H9 (cell line): ENCODE results near the gene MYO5C. TPM values are rescaled to one million over a fixed set of nuclear protein-coding genes. Genes with fewer than 3 reads are reported as not detected.

Experiments used
- DNase-seq: peaks from one replicate; pipeline ENCODE4 v3.0.0-alpha.2; 2017
- H2AFZ ChIP-seq: one replicate; pipeline ENCODE4 v1.6.1; 2013; ENCODE audit warnings: mild to moderate bottlenecking, low read length, control low read depth, moderate library complexity
- H2AK5ac ChIP-seq: 2 replicates; pipeline ENCODE4 v1.6.1; 2013; ENCODE audit warnings: low read length, control low read depth, mixed read lengths; ENCODE audit not compliant: insufficient read length
- H2BK120ac ChIP-seq: one replicate; pipeline ENCODE4 v1.6.1; 2013; ENCODE audit warnings: low read depth, mild to moderate bottlenecking, low read length, control low read depth, inconsistent platforms; ENCODE audit not compliant: poor library complexity, severe bottlenecking
- H2BK12ac ChIP-seq: 2 replicates; pipeline ENCODE4 v1.6.1; 2013; ENCODE audit warnings: low read length, control low read depth, mixed read lengths, low read depth; ENCODE audit not compliant: insufficient read length
- H2BK15ac ChIP-seq: 2 replicates; pipeline ENCODE4 v1.6.1; 2013; ENCODE audit warnings: low read depth, low read length, control low read depth
- H2BK20ac ChIP-seq: one replicate; pipeline ENCODE4 v1.6.1; 2013; ENCODE audit warnings: low read depth, mild to moderate bottlenecking, low read length, control low read depth, inconsistent platforms; ENCODE audit not compliant: poor library complexity, severe bottlenecking
- H2BK5ac ChIP-seq: 2 replicates; pipeline ENCODE4 v1.6.1; 2013; ENCODE audit warnings: low read length, control low read depth, mixed read lengths; ENCODE audit not compliant: insufficient read length
- H3K14ac ChIP-seq: 2 replicates; pipeline ENCODE4 v1.6.1; 2013; ENCODE audit warnings: low read length, control low read depth; ENCODE audit not compliant: insufficient read depth
- H3K18ac ChIP-seq: 2 replicates; pipeline ENCODE4 v1.6.1; 2013; ENCODE audit warnings: low read depth, mild to moderate bottlenecking, mixed read lengths, low read length, control low read depth; ENCODE audit not compliant: insufficient read length
- H3K23ac ChIP-seq: 2 replicates; pipeline ENCODE4 v1.6.1; 2013; ENCODE audit warnings: low read length, control low read depth, mixed read lengths, low read depth; ENCODE audit not compliant: insufficient read length
- H3K23me2 ChIP-seq: 2 replicates; pipeline ENCODE4 v1.6.1; 2013; ENCODE audit warnings: low read depth, mild to moderate bottlenecking, mixed read lengths, low read length, control low read depth; ENCODE audit not compliant: insufficient read length, poor library complexity, severe bottlenecking
- H3K27ac ChIP-seq: 2 replicates; pipeline ENCODE4 v1.5.1; 2013; ENCODE audit warnings: low read length, control low read depth, mixed read lengths, low read depth; ENCODE audit not compliant: insufficient read length
- H3K27me3 ChIP-seq: 2 replicates; pipeline ENCODE4 v1.6.1; 2013; ENCODE audit warnings: low read length, control low read depth, inconsistent platforms; ENCODE audit not compliant: insufficient read depth
- H3K4ac ChIP-seq: 2 replicates; pipeline ENCODE4 v1.6.1; 2013; ENCODE audit warnings: low read depth, mild to moderate bottlenecking, control low read depth, inconsistent platforms, low read length, moderate library complexity
- H3K4me1 ChIP-seq: 2 replicates; pipeline ENCODE4 v1.6.1; 2013; ENCODE audit warnings: low read length, control low read depth, inconsistent platforms; ENCODE audit not compliant: insufficient read depth
- H3K4me2 ChIP-seq: 2 replicates; pipeline ENCODE4 v1.6.1; 2013; ENCODE audit warnings: low read length, control low read depth, mixed read lengths; ENCODE audit not compliant: insufficient read length, insufficient read depth
- H3K56ac ChIP-seq: 2 replicates; pipeline ENCODE4 v1.6.1; 2013; ENCODE audit warnings: low read depth, mild to moderate bottlenecking, mixed read lengths, low read length, control low read depth; ENCODE audit not compliant: insufficient read length
- H3K79me1 ChIP-seq: 2 replicates; pipeline ENCODE4 v1.6.1; 2013; ENCODE audit warnings: low read depth, mild to moderate bottlenecking, moderate library complexity, low read length, control low read depth, inconsistent platforms; ENCODE audit not compliant: insufficient read depth, poor library complexity, severe bottlenecking
- H3K79me2 ChIP-seq: 2 replicates; pipeline ENCODE4 v1.6.1; 2013; ENCODE audit warnings: low read length, control low read depth, inconsistent platforms; ENCODE audit not compliant: insufficient read depth
- H3K9ac ChIP-seq: 2 replicates; pipeline ENCODE4 v1.6.1; 2013; ENCODE audit warnings: low read length, control low read depth, mixed read lengths; ENCODE audit not compliant: insufficient read length; ENCODE audit errors: extremely low read depth
- H3K9me3 ChIP-seq: one replicate; pipeline ENCODE4 v1.6.1; 2013; ENCODE audit warnings: low read depth, low read length, inconsistent platforms; ENCODE audit not compliant: control insufficient read depth
- H3T11ph ChIP-seq: one replicate; pipeline ENCODE4 v1.6.1; 2013; ENCODE audit warnings: mild to moderate bottlenecking, low read length, control low read depth, inconsistent platforms
- H4K20me1 ChIP-seq: one replicate; pipeline ENCODE4 v1.6.1; 2013; ENCODE audit not compliant: control insufficient read depth, insufficient read length, insufficient read depth
- H4K5ac ChIP-seq: 2 replicates; pipeline ENCODE4 v1.6.1; 2013; ENCODE audit warnings: low read depth, mild to moderate bottlenecking, mixed read lengths, low read length, control low read depth; ENCODE audit not compliant: insufficient read length
- H4K8ac ChIP-seq: replicated peaks from 2 replicates; pipeline ENCODE4 v1.6.1; 2013; ENCODE audit warnings: low read length, control low read depth, mixed read lengths, low read depth; ENCODE audit not compliant: insufficient read length
- H4K91ac ChIP-seq: 2 replicates; pipeline ENCODE4 v1.6.1; 2013; ENCODE audit warnings: low read depth, mild to moderate bottlenecking, moderate library complexity, mixed read lengths, low read length, control low read depth; ENCODE audit not compliant: insufficient read length
- H3K27ac Mint-ChIP-seq, 3 experiments: 2 replicates in 2 of 3; 3 replicates in 1 of 3; pipeline ENCODE4 v1.8.0; 2020 to 2021; ENCODE audit warnings: mixed read lengths in 3 of 3, mild to moderate bottlenecking in 1 of 3, moderate library complexity in 1 of 3
- H3K27me3 Mint-ChIP-seq: 2 replicates; pipeline ENCODE4 v1.8.0; 2021; ENCODE audit warnings: low read depth, mild to moderate bottlenecking, moderate library complexity, mixed read lengths
- H3K36me3 Mint-ChIP-seq, 3 experiments: 2 replicates in 2 of 3; 3 replicates in 1 of 3; pipeline ENCODE4 v1.8.0; 2020 to 2021; ENCODE audit warnings: low read depth in 3 of 3, mixed read lengths in 3 of 3; ENCODE audit not compliant: insufficient read depth in 1 of 3
- H3K4me1 Mint-ChIP-seq, 2 experiments: 2 replicates each; pipeline ENCODE4 v1.8.0; 2020; ENCODE audit warnings: mixed read lengths in 2 of 2
- H3K4me3 Mint-ChIP-seq, 2 experiments: 2 replicates in 1 of 2; 3 replicates in 1 of 2; pipeline ENCODE4 v1.8.0; 2020 to 2021; ENCODE audit warnings: mild to moderate bottlenecking in 2 of 2, mixed read lengths in 2 of 2, moderate library complexity in 1 of 2
- H3K9me3 Mint-ChIP-seq, 2 experiments: 2 replicates in 1 of 2; 3 replicates in 1 of 2; pipeline ENCODE4 v1.8.0; 2020; ENCODE audit warnings: mild to moderate bottlenecking in 2 of 2, mixed read lengths in 2 of 2, moderate library complexity in 1 of 2
- WGBS: extraction: QIAGEN DNeasy Blood & Tissue Kit; methylation state at CpG from one replicate; pipeline ENCODE4 v1.1.7; 2013; ENCODE audit warnings: missing lambda C conversion rate, low lambda C conversion rate, mixed read lengths; ENCODE audit not compliant: insufficient read length; ENCODE audit errors: extremely low coverage; 5-methylcytosine and 5-hydroxymethylcytosine counted together
- total RNA-seq: library from RNA; stranded (reverse); gene quantifications from 2 replicates; pipeline ENCODE4 v1.2.1, GENCODE V29; 2021
- TF ChIP-seq, protein P1 (sequence below): fragments of 200-600 bp; sonication (generic); conservative IDR thresholded peaks from 3 replicates; pipeline ENCODE4 v1.8.0; 2021; ENCODE audit warnings: antibody characterized with exemption, mild to moderate bottlenecking

MYO5C gene
- total RNA-seq, 1 experiment from 2014 or later, result 22.2 TPM

DNA sequence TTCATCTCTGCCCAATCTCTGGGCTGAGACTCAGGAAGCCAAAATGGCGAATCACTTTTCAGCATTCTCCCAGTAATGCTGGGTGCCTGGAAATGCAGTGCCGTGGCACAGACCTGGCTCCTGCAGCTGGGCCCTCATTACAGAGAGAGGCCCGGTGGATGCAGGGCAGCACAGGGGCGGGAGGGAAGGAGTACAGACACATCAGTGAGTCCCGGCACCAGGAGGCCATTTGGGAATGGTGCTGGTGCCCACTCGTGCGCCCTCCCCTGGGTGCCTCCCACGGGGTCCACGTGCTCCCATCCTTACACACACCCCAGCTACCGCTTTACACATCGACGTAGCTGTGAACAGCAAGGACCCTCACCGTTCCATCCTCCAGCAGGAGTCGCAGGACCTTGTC, 13.2 kb downstream of the MYO5C start:
- Histone ChIP-seq H3K14ac (no peak overlapping the region), H3K4ac (no peak overlapping the region), H2BK120ac (no peak overlapping the region), H3K27ac (no peak overlapping the region), H3T11ph (no peak overlapping the region), H4K8ac (no peak overlapping the region), H3K79me2 (peaks cover 2% of the 10 kb centered on the region; the same call in 1 of the 2 replicates), H3K56ac (no peak overlapping the region), H2BK20ac (no peak overlapping the region), H3K4me2 (no peak overlapping the region), H2AFZ (no peak overlapping the region), H2BK15ac (no peak overlapping the region), H2AK5ac (no peak overlapping the region), H4K5ac (no peak overlapping the region), H3K4me1 (no peaks in the 10 kb centered on the region), H3K27me3 (no peaks in the 10 kb centered on the region), H3K9me3 (no peaks in the 10 kb centered on the region), H4K91ac (no peak overlapping the region), H3K23ac (no peak overlapping the region), H2BK5ac (no peak overlapping the region), H3K79me1 (no peaks in the 10 kb centered on the region), H3K23me2 (no peaks in the 10 kb centered on the region), H3K18ac (no peak overlapping the region), H3K9ac (no peak overlapping the region), H4K20me1 (no peaks in the 10 kb centered on the region), H2BK12ac (no peak overlapping the region)
- Mint-ChIP-seq H3K4me1 (peaks cover 6 to 8% of the 10 kb centered on the region in 2 experiments), H3K9me3 (peaks cover 13 to 23% of the 10 kb centered on the region in 2 experiments; a peak in 4 of 5 replicates), H3K36me3 (peaks cover 28 to 59% (median 46%) of the 10 kb centered on the region in 3 experiments), H3K27ac (peak overlapping the region in 1 of 3 experiments; percentile 80; a peak in 1 of 7 replicates), H3K27me3 (no peaks in the 10 kb centered on the region), H3K4me3 (no peak overlapping the region)
- TF ChIP-seq, protein P1, sequence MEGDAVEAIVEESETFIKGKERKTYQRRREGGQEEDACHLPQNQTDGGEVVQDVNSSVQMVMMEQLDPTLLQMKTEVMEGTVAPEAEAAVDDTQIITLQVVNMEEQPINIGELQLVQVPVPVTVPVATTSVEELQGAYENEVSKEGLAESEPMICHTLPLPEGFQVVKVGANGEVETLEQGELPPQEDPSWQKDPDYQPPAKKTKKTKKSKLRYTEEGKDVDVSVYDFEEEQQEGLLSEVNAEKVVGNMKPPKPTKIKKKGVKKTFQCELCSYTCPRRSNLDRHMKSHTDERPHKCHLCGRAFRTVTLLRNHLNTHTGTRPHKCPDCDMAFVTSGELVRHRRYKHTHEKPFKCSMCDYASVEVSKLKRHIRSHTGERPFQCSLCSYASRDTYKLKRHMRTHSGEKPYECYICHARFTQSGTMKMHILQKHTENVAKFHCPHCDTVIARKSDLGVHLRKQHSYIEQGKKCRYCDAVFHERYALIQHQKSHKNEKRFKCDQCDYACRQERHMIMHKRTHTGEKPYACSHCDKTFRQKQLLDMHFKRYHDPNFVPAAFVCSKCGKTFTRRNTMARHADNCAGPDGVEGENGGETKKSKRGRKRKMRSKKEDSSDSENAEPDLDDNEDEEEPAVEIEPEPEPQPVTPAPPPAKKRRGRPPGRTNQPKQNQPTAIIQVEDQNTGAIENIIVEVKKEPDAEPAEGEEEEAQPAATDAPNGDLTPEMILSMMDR, result no peak
- no CpG with 5 or more reads among the region's 14 CpGs for WGBS
- DNase-seq, result no peak
